Naive thymus-derived CD4-positive, alpha-beta T cell (primary cell): ENCODE results near the gene LRFN2. TPM values are rescaled to one million over a fixed set of nuclear protein-coding genes. Genes with fewer than 3 reads are reported as not detected.
A peak's percentile ranks its signal among the peaks of the same experiment; 100 is the strongest.

Experiments used
- ATAC-seq: fragments of 150-1000 bp; cut with Tn5 transposase; 2 replicates; pipeline ENCODE4 v1.10.0; 2021; ENCODE audit warnings: mild to moderate bottlenecking, moderate library complexity
- CTCF ChIA-PET: fragments of 350-600 bp; sonication (Branson Sonifier 250); formaldehyde crosslinking; loops from one replicate; lab custom pipeline; 2021; ENCODE audit warnings: antibody characterized with exemption; lab: Charles Lee
- POLR2A ChIA-PET: fragments of 350-600 bp; sonication (Branson Sonifier 250); formaldehyde crosslinking; loops from one replicate; lab custom pipeline; 2021; ENCODE audit warnings: antibody characterized with exemption, inconsistent platforms; lab: Charles Lee
- DNase-seq, 9 donors: peaks; one replicate each; pipeline versions ENCODE4 v3.0.0 to v3.0.0-alpha.2; 2020 to 2022; ENCODE audit warnings: mixed read lengths in 1 of 9
- H3K27ac ChIP-seq: one replicate; pipeline ENCODE4 v1.7.0; 2013; ENCODE audit warnings: mild to moderate bottlenecking, low read depth, low read length, moderate library complexity
- H3K27me3 ChIP-seq, 2 donors: one replicate each; pipeline ENCODE4 v1.7.0; 2013; ENCODE audit warnings: low read length in 2 of 2, mild to moderate bottlenecking in 2 of 2, moderate library complexity in 2 of 2; ENCODE audit not compliant: control insufficient read depth in 2 of 2, insufficient read depth in 2 of 2
- H3K36me3 ChIP-seq, 3 experiments: 1 replicate in 2 of 3; 2 replicates in 1 of 3; pipeline ENCODE4 v1.7.0; 2013; ENCODE audit warnings: low read length in 3 of 3, mild to moderate bottlenecking in 3 of 3, moderate library complexity in 1 of 3; ENCODE audit not compliant: insufficient read depth in 3 of 3, control insufficient read depth in 2 of 3
- H3K4me1 ChIP-seq, 2 donors: one replicate each; pipeline ENCODE4 v1.7.0; 2013; ENCODE audit warnings: low read length in 2 of 2, mild to moderate bottlenecking in 2 of 2, moderate library complexity in 1 of 2; ENCODE audit not compliant: control insufficient read depth in 2 of 2, insufficient read depth in 2 of 2
- H3K4me3 ChIP-seq: 2 replicates; pipeline ENCODE4 v1.7.0; 2013; ENCODE audit warnings: mild to moderate bottlenecking, low read length
- H3K9me3 ChIP-seq, 3 experiments: 1 replicate in 2 of 3; 2 replicates in 1 of 3; pipeline ENCODE4 v1.7.0; 2013; ENCODE audit warnings: low read length in 3 of 3; ENCODE audit not compliant: control insufficient read depth in 2 of 3
- H3K27ac Mint-ChIP-seq, 9 donors: one replicate each; pipeline ENCODE4 v1.8.0; 2020 to 2022; ENCODE audit warnings: mixed read lengths in 9 of 9, mild to moderate bottlenecking in 8 of 9, moderate library complexity in 5 of 9, inconsistent platforms in 2 of 9
- H3K27me3 Mint-ChIP-seq, 5 donors: one replicate each; pipeline ENCODE4 v1.8.0; 2021 to 2022; ENCODE audit warnings: mixed read lengths in 5 of 5, mild to moderate bottlenecking in 1 of 5
- H3K36me3 Mint-ChIP-seq, 5 donors: one replicate each; pipeline ENCODE4 v1.8.0; 2020 to 2022; ENCODE audit warnings: mixed read lengths in 5 of 5, mild to moderate bottlenecking in 3 of 5, inconsistent platforms in 1 of 5
- H3K4me1 Mint-ChIP-seq, 7 donors: one replicate each; pipeline ENCODE4 v1.8.0; 2020 to 2022; ENCODE audit warnings: mixed read lengths in 7 of 7, mild to moderate bottlenecking in 3 of 7, inconsistent platforms in 1 of 7
- H3K4me3 Mint-ChIP-seq, 10 donors: one replicate each; pipeline ENCODE4 v1.8.0; 2020 to 2022; ENCODE audit warnings: mild to moderate bottlenecking in 10 of 10, mixed read lengths in 10 of 10, moderate library complexity in 6 of 10, inconsistent platforms in 2 of 10
- H3K9me3 Mint-ChIP-seq, 11 donors: one replicate each; pipeline ENCODE4 v1.8.0; 2020 to 2022; ENCODE audit warnings: mixed read lengths in 11 of 11, mild to moderate bottlenecking in 4 of 11, inconsistent platforms in 1 of 11, moderate library complexity in 1 of 11
- intact Hi-C, 2 donors: fragments of 100-400 bp; cut with micrococcal nuclease; formaldehyde crosslinking; loops; one replicate each; pipeline ENCODE4 v1.15.1; 2023
- polyA plus RNA-seq, 2 donors: library from polyadenylated mRNA; unstranded; fragments of 300-500 nt; fragmentation: Illumina TruSeq; gene quantifications; one replicate each; pipeline ENCODE4 v1.2.3, GENCODE V29; 2021
- total RNA-seq, 6 experiments: library from RNA in 5 of 6; stranded (reverse) in 5 of 6; gene quantifications; 1 replicate in 5 of 6; 2 replicates in 1 of 6; pipeline ENCODE4 v1.2.3 and lab custom pipeline; 2021 to 2026

Gene LRFN2
- total and polyA plus RNA-seq, 7 experiments from 2014 or later, result 0.13 to 4.6 (median 0.43) TPM; not detected in 2

DNA sequence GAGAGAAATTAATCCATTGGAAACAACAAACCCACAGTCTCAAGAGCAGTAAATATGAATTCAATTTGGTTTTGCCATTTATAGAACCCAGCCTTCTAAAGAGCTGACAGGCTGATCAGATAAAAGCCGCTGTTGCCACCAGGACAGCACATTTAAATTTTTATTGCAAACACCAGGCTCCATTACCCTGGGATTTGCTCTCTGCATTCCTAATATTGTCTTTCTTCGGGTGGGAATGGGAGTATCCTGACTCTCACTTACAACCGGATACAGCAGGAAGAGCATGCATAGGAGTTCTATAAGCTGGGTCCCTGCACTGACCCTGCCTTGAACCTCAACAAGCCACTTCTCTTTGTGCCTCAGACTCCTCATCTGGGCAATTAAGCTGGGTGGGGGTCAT is 142.9 kb downstream of the LRFN2 start:
- DNase-seq (no peak), ATAC-seq (no peak)
- intact Hi-C loops, result loop anchor here in 1 of 2 donors (5.0 kb wide), 1 partner anchor 117 kb away; no protein-coding TSS in a partner anchor
- ChIA-PET CTCF (no interaction called here), POLR2A (no interaction called here)
- Mint-ChIP-seq H3K4me3 (no peak overlapping the region), H3K9me3 (no peaks in the 10 kb centered on the region), H3K4me1 (peaks cover 0 to 28% (median 0%) of the 10 kb centered on the region in 7 donors), H3K27me3 (peaks cover 0 to 22% (median 14%) of the 10 kb centered on the region in 5 donors), H3K36me3 (no peaks in the 10 kb centered on the region), H3K27ac (no peak overlapping the region)
- peaks cover 0 to 8% of the 10 kb centered on the region in 2 donors for H3K4me1 ChIP-seq
- H3K27me3 ChIP-seq, result no peaks in the 10 kb centered on the region
- no peak overlapping the region for H3K27ac ChIP-seq
- H3K36me3 ChIP-seq, result no peaks in the 10 kb centered on the region
- H3K9me3 ChIP-seq, result no peaks in the 10 kb centered on the region
- no peak overlapping the region for H3K4me3 ChIP-seq

- CTCF ChIA-PET, result no interaction called here
Observed at GRCh38 chr6:40443842-40444241, 143.3 kb downstream of the LRFN2 start.

DNA sequence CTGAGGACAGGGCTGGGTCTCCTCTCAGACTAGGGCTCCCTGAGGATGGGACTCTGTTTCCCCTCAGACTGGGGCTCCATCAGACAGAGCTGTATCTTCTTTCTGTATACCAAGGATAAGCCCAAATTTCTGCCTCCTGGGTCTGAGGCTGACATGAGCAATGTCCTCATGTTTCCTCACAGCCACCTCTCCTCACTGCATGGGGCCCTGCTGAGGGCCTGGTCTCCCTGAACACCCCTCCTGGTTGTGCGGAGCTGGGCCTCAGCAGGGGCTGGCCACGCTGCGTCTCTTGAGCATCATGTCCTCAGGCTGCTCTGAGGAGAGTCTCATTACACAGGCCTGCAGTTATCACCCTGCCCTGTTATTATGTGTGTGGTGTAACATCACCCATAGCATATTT is 144.6 kb downstream of the LRFN2 start:
- H3K9me3 ChIP-seq, result no peaks in the 10 kb centered on the region
- no peak for ATAC-seq
- POLR2A ChIA-PET, result no interaction called here
- H3K27me3 Mint-ChIP-seq, result peaks cover 0 to 16% (median 3%) of the 10 kb centered on the region in 5 donors
- no peaks in the 10 kb centered on the region for H3K36me3 ChIP-seq
- no peak overlapping the region for H3K4me3 ChIP-seq
- H3K4me1 ChIP-seq, result peaks cover 0 to 8% of the 10 kb centered on the region in 2 donors
- DNase-seq, result no peak
- no peak overlapping the region for H3K27ac ChIP-seq
- CTCF ChIA-PET, result no interaction called here
- no peaks in the 10 kb centered on the region for H3K36me3 Mint-ChIP-seq
- no peak overlapping the region for H3K27ac Mint-ChIP-seq
- peaks cover 0 to 36% (median 0%) of the 10 kb centered on the region in 7 donors for H3K4me1 Mint-ChIP-seq
- no peak overlapping the region for H3K4me3 Mint-ChIP-seq
- no peaks in the 10 kb centered on the region for H3K27me3 ChIP-seq
- intact Hi-C loops, result loop anchor here in 1 of 2 donors (5.0 kb wide), 1 partner anchor 115 kb away; no protein-coding TSS in a partner anchor
- no peaks in the 10 kb centered on the region for H3K9me3 Mint-ChIP-seq

More at GRCh38 chr6:40443842-40444241, 143.3 kb downstream of the LRFN2 start:
- no peak for ATAC-seq
- POLR2A ChIA-PET, result no interaction called here
- H3K4me3 ChIP-seq, result no peak overlapping the region
- Mint-ChIP-seq H3K27ac (peak overlapping the region in 1 of 9 donors; percentile 10), H3K9me3 (no peaks in the 10 kb centered on the region), H3K4me1 (peaks cover 0 to 30% (median 0%) of the 10 kb centered on the region in 7 donors), H3K27me3 (peaks cover 0 to 21% (median 14%) of the 10 kb centered on the region in 5 donors), H3K4me3 (no peak overlapping the region), H3K36me3 (no peaks in the 10 kb centered on the region)
- H3K27me3 ChIP-seq, result no peaks in the 10 kb centered on the region
- intact Hi-C loops, result loop anchor here in 1 of 2 donors (5.0 kb wide), 1 partner anchor 117 kb away; no protein-coding TSS in a partner anchor
- no peak for DNase-seq
- H3K9me3 ChIP-seq, result no peaks in the 10 kb centered on the region
- H3K27ac ChIP-seq, result no peak overlapping the region
- H3K4me1 ChIP-seq, result peaks cover 0 to 8% of the 10 kb centered on the region in 2 donors
- H3K36me3 ChIP-seq, result no peaks in the 10 kb centered on the region

DNA sequence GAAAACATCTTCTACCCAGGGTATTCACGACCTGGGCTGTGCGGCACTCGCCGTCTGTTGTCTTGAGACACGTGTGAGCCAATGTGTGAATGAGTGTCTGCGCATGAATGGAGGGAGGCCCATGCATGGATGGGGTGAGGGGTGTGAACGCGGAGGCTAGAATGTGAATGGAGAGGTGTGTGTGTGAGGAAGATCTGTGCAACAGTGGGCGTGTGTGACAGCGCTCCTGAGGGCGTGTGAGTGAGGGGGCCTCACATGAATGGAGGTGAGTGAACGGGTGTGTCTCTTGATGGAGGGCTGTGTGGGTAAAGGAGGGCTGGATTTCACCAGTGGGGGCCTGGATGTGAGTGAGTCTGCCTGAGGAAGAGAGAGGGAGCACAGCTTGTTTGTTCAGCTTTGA is 146.0 kb downstream of the LRFN2 start:
- peak overlapping the region in 1 of 9 donors; percentile 1 for H3K27ac Mint-ChIP-seq

DNA sequence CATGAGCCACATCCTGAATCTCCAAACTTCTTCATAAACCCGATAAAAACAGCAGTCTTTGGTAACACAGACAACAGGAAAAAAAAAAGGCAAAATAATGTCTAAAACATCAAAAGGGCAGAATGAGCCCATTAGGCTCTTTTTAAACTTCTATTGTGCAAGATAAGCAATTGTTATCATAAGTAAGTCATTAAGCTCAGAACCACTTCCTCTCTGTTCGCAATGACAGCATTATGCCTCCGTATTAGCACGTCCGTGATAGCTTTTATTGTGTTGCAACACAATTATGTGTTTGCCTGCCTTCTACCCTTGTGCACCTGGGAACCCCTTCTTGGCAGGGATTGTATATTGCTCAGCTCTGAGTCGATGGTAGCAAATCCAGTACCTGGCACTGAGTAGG is 147.1 kb downstream of the LRFN2 start:
- H3K9me3 Mint-ChIP-seq, result no peaks in the 10 kb centered on the region
- intact Hi-C loops, result loop anchor here in 1 of 2 donors (5.0 kb wide), 1 partner anchor 113 kb away; no protein-coding TSS in a partner anchor
- H3K27me3 ChIP-seq, result no peaks in the 10 kb centered on the region
- no peak overlapping the region for H3K27ac ChIP-seq
- no peaks in the 10 kb centered on the region for H3K36me3 ChIP-seq
- H3K27ac Mint-ChIP-seq, result no peak overlapping the region
- H3K4me3 ChIP-seq, result no peak overlapping the region
- ATAC-seq (no peak), DNase-seq (peak in 1 of 9 donors; percentile 7)
- H3K4me1 Mint-ChIP-seq, result peaks cover 0 to 52% (median 0%) of the 10 kb centered on the region in 7 donors
- no peaks in the 10 kb centered on the region for H3K9me3 ChIP-seq
- H3K4me3 Mint-ChIP-seq, result no peak overlapping the region
- peaks cover 0 to 8% (median 0%) of the 10 kb centered on the region in 5 donors for H3K27me3 Mint-ChIP-seq
- peaks cover 0 to 4% (median 0%) of the 10 kb centered on the region in 5 donors for H3K36me3 Mint-ChIP-seq
- ChIA-PET POLR2A (no interaction called here), CTCF (no interaction called here)
- peaks cover 0 to 8% of the 10 kb centered on the region in 2 donors for H3K4me1 ChIP-seq

More for the DNA sequence above, 146.0 kb downstream of the LRFN2 start:
- no peaks in the 10 kb centered on the region for H3K36me3 ChIP-seq
- peaks cover 0 to 12% (median 0%) of the 10 kb centered on the region in 5 donors for H3K27me3 Mint-ChIP-seq
- H3K4me1 Mint-ChIP-seq, result peaks cover 0 to 51% (median 0%) of the 10 kb centered on the region in 7 donors
- no peak overlapping the region for H3K4me3 Mint-ChIP-seq
- H3K36me3 Mint-ChIP-seq, result peaks cover 0 to 4% (median 0%) of the 10 kb centered on the region in 5 donors
- POLR2A ChIA-PET, result interaction anchor here (0.6 kb wide), 1 partner anchor 23 kb away, joined by 3 read pairs; no protein-coding TSS in a partner anchor
- H3K4me1 ChIP-seq, result peaks cover 0 to 8% of the 10 kb centered on the region in 2 donors
- ATAC-seq (no peak), DNase-seq (no peak)
- H3K9me3 ChIP-seq, result no peaks in the 10 kb centered on the region
- no peaks in the 10 kb centered on the region for H3K27me3 ChIP-seq
- H3K9me3 Mint-ChIP-seq, result no peaks in the 10 kb centered on the region
- H3K27ac ChIP-seq, result no peak overlapping the region
- no peak overlapping the region for H3K4me3 ChIP-seq
- CTCF ChIA-PET, result no interaction called here
- intact Hi-C loops, result loop anchor here in 1 of 2 donors (5.0 kb wide), 1 partner anchor 114 kb away; no protein-coding TSS in a partner anchor

DNA sequence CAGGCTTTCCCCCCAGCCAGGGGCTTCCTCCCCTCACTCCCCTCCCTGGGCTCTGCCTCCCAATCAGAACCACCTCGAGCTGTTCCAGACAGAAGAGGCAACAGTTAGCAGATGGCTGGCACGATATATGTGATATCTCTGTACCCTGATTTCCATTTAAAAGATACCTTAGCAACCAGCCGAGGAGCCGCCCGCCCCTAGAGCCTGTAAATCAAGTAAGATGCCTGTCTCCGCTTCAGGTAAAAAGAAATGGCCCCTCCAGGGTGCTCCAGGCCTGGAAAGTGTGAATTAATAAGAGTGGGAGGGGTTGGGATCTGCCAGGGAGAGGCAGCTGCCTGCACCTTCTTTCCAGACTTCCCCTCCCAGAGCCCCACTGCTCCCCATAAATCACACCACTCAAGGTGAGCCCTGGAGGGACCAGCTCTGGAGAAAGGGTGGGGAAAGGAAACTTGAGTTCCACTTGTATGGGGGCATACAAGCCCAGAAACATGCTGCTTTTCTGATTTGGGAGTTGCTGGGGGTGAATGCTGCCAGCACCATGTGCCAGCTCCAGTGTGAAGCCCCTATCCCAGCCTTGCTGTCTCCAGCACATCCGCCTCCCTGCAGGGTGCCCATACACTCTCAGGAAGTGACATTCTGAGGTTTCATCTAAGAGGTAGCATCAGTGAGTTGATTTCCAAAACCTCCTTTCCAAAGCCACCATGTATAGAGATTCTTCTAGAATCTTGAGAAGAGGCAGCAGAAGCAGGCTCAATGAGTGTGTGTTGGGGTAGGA is 148.0 kb downstream of the LRFN2 start:
- POLR2A ChIA-PET, result no interaction called here
- H3K27me3 ChIP-seq, result no peaks in the 10 kb centered on the region
- CTCF ChIA-PET, result no interaction called here
- no peak overlapping the region for H3K4me3 ChIP-seq
- no peak overlapping the region for H3K4me3 Mint-ChIP-seq
- H3K9me3 Mint-ChIP-seq, result no peaks in the 10 kb centered on the region
- no peaks in the 10 kb centered on the region for H3K9me3 ChIP-seq
- H3K36me3 Mint-ChIP-seq, result peaks cover 0 to 4% (median 0%) of the 10 kb centered on the region in 5 donors
- DNase-seq, result no peak
- H3K4me1 ChIP-seq, result peaks cover 0 to 8% of the 10 kb centered on the region in 2 donors
- peaks cover 0 to 3% (median 0%) of the 10 kb centered on the region in 5 donors for H3K27me3 Mint-ChIP-seq
- no peak overlapping the region for H3K27ac ChIP-seq
- intact Hi-C loops, result loop anchor here in 1 of 2 donors (5.0 kb wide), 1 partner anchor 38 kb away; no protein-coding TSS in a partner anchor
- no peaks in the 10 kb centered on the region for H3K36me3 ChIP-seq
- no peak for ATAC-seq
- H3K4me1 Mint-ChIP-seq, result peaks cover 0 to 48% (median 0%) of the 10 kb centered on the region in 7 donors
- H3K27ac Mint-ChIP-seq, result no peak overlapping the region
